Sigmoid colon (tissue), 4 donors: Measurements from ENCODE around the gene CC2D1A.

Experiments
- EP300 ChIP-seq, 4 donors: sonication (generic); formaldehyde crosslinking; IDR thresholded peaks; one replicate each; pipeline ENCODE4 v1.6.1; 2017; ENCODE audit warnings: antibody characterized with exemption in 4 of 4
- POLR2A ChIP-seq, 2 donors: fragments of 450-650 bp; IDR thresholded peaks; one replicate each; pipeline ENCODE4 v1.6.1; 2016; ENCODE audit warnings: antibody characterized with exemption in 2 of 2, mild to moderate bottlenecking in 2 of 2, moderate library complexity in 2 of 2

DNA sequence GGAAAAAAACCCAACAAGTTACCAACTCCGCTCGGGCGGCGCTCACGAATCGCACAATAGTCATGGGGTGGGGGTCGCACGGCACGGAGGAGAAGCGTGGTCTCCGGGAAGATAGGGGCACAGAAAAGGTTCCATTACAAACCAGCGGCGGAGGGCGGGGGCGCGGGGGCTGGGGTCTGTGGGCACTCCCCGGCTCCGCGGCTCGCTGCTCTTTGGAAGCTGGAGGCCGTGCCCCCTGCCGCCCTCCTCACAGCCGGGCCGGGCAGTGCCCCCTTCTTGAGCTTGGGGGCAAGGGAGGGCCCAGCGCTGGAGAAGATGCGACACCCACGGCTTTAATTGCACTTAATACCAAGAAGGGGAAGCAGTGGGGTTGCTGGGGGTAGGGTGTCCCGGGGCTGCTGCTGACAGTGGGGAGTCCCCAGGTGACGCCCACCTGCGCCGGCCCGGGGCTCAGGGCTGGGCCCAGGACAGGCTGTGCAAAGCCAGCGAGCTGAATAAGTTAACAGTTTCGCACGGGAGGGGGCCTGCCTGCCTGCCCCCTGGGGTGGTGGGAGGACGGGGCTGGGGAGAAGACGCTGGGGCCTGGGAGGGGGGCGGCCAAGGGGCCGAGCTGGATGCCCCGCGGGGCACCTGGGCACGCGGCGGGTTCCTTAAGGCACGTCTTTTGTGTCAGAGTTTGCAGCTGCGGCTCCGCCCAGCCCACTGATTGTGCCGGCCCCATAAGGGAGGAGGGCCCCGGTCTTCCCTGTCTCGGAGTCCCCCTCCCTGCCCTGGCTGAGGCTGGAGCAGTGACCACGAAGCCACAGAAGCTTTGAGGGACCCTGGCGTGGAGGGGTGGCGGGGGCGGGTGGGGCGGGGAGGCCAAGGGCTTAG, 56.1 kb downstream of the CC2D1A start:
- TF ChIP-seq EP300 (IDR thresholded peaks at IDR 0.05) (no peak), POLR2A (IDR thresholded peaks at IDR 0.05) (no peak)
